HepG2 (cell line): ENCODE data around the gene KIAA1191. TPM values are rescaled to one million over a fixed set of nuclear protein-coding genes. Genes with fewer than 3 reads are reported as not detected.

Source experiments
- CEBPG ChIP-seq: IDR thresholded peaks from 2 replicates; pipeline ENCODE4 v1.6.1; 2016
- FOXC1 ChIP-seq: sonication (generic); formaldehyde crosslinking; IDR thresholded peaks from 2 replicates; pipeline ENCODE4 v1.8.0; 2022; ENCODE audit warnings: mild to moderate bottlenecking, missing genetic modification reagents, borderline replicate concordance
- JUND ChIP-seq: sonication (generic); formaldehyde crosslinking; IDR thresholded peaks from 2 replicates; pipeline ENCODE4 v1.8.0; 2022; ENCODE audit warnings: mild to moderate bottlenecking, missing genetic modification reagents
- NFKB2 ChIP-seq: sonication (generic); formaldehyde crosslinking; IDR thresholded peaks from 2 replicates; pipeline ENCODE4 v1.4.0; 2020; ENCODE audit warnings: missing genetic modification reagents, borderline replicate concordance
- NR3C1 ChIP-seq: sonication (generic); formaldehyde crosslinking; IDR thresholded peaks from 2 replicates; pipeline ENCODE4 v1.4.0; 2020; ENCODE audit warnings: missing genetic modification reagents
- PHF20 ChIP-seq: sonication (generic); formaldehyde crosslinking; IDR thresholded peaks from 2 replicates; pipeline ENCODE4 v1.5.0; 2020; ENCODE audit warnings: mild to moderate bottlenecking, missing genetic modification reagents
- POGZ ChIP-seq: sonication (generic); formaldehyde crosslinking; IDR thresholded peaks from 2 replicates; pipeline ENCODE4 v1.4.0; 2020; ENCODE audit warnings: mild to moderate bottlenecking, missing genetic modification reagents
- RBAK ChIP-seq: sonication (generic); formaldehyde crosslinking; IDR thresholded peaks from 2 replicates; pipeline ENCODE4 v1.5.1; 2020; ENCODE audit warnings: mild to moderate bottlenecking, missing genetic modification reagents
- SIN3A ChIP-seq: IDR thresholded peaks from 2 replicates; pipeline ENCODE4 v1.6.1; 2011; ENCODE audit warnings: low read depth, mild to moderate bottlenecking, control low read depth, low read length, borderline replicate concordance
- ZNF354B ChIP-seq: sonication (generic); formaldehyde crosslinking; IDR thresholded peaks from 2 replicates; pipeline ENCODE4 v1.8.0; 2022; ENCODE audit warnings: mild to moderate bottlenecking, missing genetic modification reagents
- ZNF563 ChIP-seq: sonication (generic); formaldehyde crosslinking; IDR thresholded peaks from 2 replicates; pipeline ENCODE4 v1.8.0; 2022; ENCODE audit warnings: mild to moderate bottlenecking, moderate library complexity, missing genetic modification reagents
- ZNF569 ChIP-seq: sonication (generic); formaldehyde crosslinking; IDR thresholded peaks from 2 replicates; pipeline ENCODE4 v1.5.0; 2020; ENCODE audit warnings: mild to moderate bottlenecking, missing genetic modification reagents, moderate library complexity, borderline replicate concordance
- ZNF589 ChIP-seq: sonication (generic); formaldehyde crosslinking; conservative IDR thresholded peaks from 2 replicates; pipeline ENCODE4 v1.8.0; 2022; ENCODE audit warnings: mild to moderate bottlenecking, moderate library complexity, missing genetic modification reagents
- ZNF879 ChIP-seq: sonication (generic); formaldehyde crosslinking; IDR thresholded peaks from 2 replicates; pipeline ENCODE4 v1.8.1; 2023; ENCODE audit warnings: missing genetic modification reagents
- ZSCAN29 ChIP-seq: sonication (generic); formaldehyde crosslinking; conservative IDR thresholded peaks from 2 replicates; pipeline ENCODE4 v1.4.0; 2020; ENCODE audit warnings: mild to moderate bottlenecking, missing genetic modification reagents
- polyA plus RNA-seq, 8 experiments: library from polyadenylated mRNA; depleted of rRNA in 3 of 8; stranded (reverse) in 7 of 8; unstranded in 1 of 8; fragments of >200 nt; fragmentation: Illumina TruSeq in 4 of 8; extraction: Trizol in 4 of 8; gene quantifications; 2 replicates each; pipeline versions ENCODE4 v1.2.1 to v1.2.3, GENCODE V29; 2011 to 2016; ENCODE audit warnings: low read depth in 4 of 8, missing spikeins in 1 of 8, mixed read lengths in 1 of 8; ENCODE audit not compliant: insufficient read depth in 1 of 8
- total RNA-seq, 5 experiments: library from RNA; depleted of rRNA; stranded (reverse); fragments of >200 nt; fragmentation: Illumina TruSeq; extraction: Trizol; gene quantifications; 2 replicates each; pipeline ENCODE4 v1.2.3, GENCODE V29; 2016; ENCODE audit warnings: low read depth in 1 of 5
- TF ChIP-seq, protein P1 (sequence below): sonication (generic); formaldehyde crosslinking; IDR thresholded peaks from 2 replicates; pipeline ENCODE4 v1.4.0; 2020; ENCODE audit warnings: missing genetic modification reagents
- TF ChIP-seq, protein P2 (sequence below): sonication (generic); formaldehyde crosslinking; IDR thresholded peaks from 2 replicates; pipeline ENCODE4 v1.9.0; 2021; ENCODE audit warnings: missing genetic modification reagents, mild to moderate bottlenecking, borderline replicate concordance
- TF ChIP-seq, protein P3 (sequence below): sonication (generic); formaldehyde crosslinking; IDR thresholded peaks from 2 replicates; pipeline ENCODE4 v1.5.1; 2020; ENCODE audit warnings: missing genetic modification reagents, mild to moderate bottlenecking, borderline replicate concordance
- TF ChIP-seq, protein P4 (sequence below): IDR thresholded peaks from 2 replicates; pipeline ENCODE4 v1.6.1; 2016; ENCODE audit warnings: low read depth, borderline replicate concordance
- TF ChIP-seq, protein P5 (sequence below): sonication (generic); formaldehyde crosslinking; IDR thresholded peaks from 2 replicates; pipeline ENCODE4 v1.4.0; 2020; ENCODE audit warnings: missing genetic modification reagents, mild to moderate bottlenecking, borderline replicate concordance
- TF ChIP-seq, protein P6 (sequence below): sonication (generic); formaldehyde crosslinking; IDR thresholded peaks from 2 replicates; pipeline ENCODE4 v1.4.0; 2020; ENCODE audit warnings: mild to moderate bottlenecking, low read depth, missing genetic modification reagents

KIAA1191 gene
- total and polyA plus RNA-seq, 2 of the 13 experiments (the other 11 are each of a cell fraction or from before 2014, with no cell fraction given): 63.6 to 103 TPM

DNA sequence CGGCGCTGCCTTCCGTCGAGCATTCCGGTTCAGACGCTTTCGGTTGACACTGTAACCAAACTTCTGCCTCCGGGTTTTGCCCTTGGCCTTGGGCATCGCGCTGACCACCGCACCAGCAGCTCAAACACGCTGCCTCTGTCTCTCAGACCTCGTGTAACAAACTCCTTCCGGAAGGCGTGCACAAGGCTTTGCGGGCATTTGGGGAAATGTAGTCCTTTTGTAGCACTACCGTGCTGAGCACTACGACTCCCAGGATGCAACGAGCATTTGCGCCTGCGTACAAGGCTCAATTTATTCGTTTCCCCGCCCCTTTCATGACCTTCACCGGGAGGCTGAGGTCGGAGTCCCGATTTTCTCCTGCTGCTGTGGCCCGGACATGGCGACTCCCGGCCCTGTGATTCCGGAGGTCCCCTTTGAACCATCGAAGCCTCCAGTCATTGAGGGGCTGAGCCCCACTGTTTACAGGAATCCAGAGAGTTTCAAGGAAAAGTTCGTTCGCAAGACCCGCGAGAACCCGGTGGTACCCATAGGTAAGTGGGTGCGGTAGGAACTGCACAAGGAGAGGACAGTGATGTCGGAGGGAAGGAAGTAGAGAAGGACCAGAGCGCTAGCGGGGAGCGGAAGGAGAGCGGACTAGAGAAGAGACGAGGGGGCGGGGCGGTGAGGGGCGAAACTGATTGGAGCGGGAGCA, 27.0 kb upstream of the KIAA1191 start, which contains the start of the genes HIGD2A and NOP16 (continued):
- TF ChIP-seq, protein P1, sequence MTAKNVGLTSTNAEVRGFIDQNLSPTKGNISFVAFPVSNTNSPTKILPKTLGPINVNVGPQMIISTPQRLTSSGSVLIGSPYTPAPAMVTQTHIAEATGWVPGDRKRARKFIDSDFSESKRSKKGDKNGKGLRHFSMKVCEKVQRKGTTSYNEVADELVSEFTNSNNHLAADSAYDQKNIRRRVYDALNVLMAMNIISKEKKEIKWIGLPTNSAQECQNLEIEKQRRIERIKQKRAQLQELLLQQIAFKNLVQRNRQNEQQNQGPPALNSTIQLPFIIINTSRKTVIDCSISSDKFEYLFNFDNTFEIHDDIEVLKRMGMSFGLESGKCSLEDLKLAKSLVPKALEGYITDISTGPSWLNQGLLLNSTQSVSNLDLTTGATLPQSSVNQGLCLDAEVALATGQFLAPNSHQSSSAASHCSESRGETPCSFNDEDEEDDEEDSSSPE (CRISPR knock-in tag): peak; percentile 84
- no peak for TF ChIP-seq ZNF354B
- TF ChIP-seq, protein P2, sequence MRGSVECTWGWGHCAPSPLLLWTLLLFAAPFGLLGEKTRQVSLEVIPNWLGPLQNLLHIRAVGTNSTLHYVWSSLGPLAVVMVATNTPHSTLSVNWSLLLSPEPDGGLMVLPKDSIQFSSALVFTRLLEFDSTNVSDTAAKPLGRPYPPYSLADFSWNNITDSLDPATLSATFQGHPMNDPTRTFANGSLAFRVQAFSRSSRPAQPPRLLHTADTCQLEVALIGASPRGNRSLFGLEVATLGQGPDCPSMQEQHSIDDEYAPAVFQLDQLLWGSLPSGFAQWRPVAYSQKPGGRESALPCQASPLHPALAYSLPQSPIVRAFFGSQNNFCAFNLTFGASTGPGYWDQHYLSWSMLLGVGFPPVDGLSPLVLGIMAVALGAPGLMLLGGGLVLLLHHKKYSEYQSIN: no peak
- no peak for TF ChIP-seq NR3C1
- no peak for TF ChIP-seq ZNF879 (CRISPR knock-in tag)
- peak; percentile 96 for TF ChIP-seq SIN3A
- TF ChIP-seq, protein P3, sequence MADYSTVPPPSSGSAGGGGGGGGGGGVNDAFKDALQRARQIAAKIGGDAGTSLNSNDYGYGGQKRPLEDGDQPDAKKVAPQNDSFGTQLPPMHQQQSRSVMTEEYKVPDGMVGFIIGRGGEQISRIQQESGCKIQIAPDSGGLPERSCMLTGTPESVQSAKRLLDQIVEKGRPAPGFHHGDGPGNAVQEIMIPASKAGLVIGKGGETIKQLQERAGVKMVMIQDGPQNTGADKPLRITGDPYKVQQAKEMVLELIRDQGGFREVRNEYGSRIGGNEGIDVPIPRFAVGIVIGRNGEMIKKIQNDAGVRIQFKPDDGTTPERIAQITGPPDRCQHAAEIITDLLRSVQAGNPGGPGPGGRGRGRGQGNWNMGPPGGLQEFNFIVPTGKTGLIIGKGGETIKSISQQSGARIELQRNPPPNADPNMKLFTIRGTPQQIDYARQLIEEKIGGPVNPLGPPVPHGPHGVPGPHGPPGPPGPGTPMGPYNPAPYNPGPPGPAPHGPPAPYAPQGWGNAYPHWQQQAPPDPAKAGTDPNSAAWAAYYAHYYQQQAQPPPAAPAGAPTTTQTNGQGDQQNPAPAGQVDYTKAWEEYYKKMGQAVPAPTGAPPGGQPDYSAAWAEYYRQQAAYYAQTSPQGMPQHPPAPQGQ (CRISPR knock-in tag): no peak
- no peak; the same call in 1 of the 2 replicates for TF ChIP-seq ZNF569
- peak; percentile 94 for TF ChIP-seq POGZ
- TF ChIP-seq JUND (CRISPR knock-in tag): peak; percentile 40; the same call in 1 of the 2 replicates
- TF ChIP-seq, protein P4, sequence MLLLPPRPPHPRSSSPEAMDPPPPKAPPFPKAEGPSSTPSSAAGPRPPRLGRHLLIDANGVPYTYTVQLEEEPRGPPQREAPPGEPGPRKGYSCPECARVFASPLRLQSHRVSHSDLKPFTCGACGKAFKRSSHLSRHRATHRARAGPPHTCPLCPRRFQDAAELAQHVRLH (CRISPR knock-in tag): peak; percentile 78; the same call in 1 of the 2 replicates
- peak; percentile 87 for TF ChIP-seq ZSCAN29 (CRISPR knock-in tag)
- no peak; the same call in 1 of the 2 replicates for TF ChIP-seq ZNF563 (CRISPR knock-in tag)
- TF ChIP-seq FOXC1: peak; percentile 79; the same call in 1 of the 2 replicates
- peak; percentile 73 for TF ChIP-seq NFKB2 (CRISPR knock-in tag)
- TF ChIP-seq ZNF589: 0 out of 2 replicates have a peak, but pooled peaks have one; percentile 40
- TF ChIP-seq, protein P5, sequence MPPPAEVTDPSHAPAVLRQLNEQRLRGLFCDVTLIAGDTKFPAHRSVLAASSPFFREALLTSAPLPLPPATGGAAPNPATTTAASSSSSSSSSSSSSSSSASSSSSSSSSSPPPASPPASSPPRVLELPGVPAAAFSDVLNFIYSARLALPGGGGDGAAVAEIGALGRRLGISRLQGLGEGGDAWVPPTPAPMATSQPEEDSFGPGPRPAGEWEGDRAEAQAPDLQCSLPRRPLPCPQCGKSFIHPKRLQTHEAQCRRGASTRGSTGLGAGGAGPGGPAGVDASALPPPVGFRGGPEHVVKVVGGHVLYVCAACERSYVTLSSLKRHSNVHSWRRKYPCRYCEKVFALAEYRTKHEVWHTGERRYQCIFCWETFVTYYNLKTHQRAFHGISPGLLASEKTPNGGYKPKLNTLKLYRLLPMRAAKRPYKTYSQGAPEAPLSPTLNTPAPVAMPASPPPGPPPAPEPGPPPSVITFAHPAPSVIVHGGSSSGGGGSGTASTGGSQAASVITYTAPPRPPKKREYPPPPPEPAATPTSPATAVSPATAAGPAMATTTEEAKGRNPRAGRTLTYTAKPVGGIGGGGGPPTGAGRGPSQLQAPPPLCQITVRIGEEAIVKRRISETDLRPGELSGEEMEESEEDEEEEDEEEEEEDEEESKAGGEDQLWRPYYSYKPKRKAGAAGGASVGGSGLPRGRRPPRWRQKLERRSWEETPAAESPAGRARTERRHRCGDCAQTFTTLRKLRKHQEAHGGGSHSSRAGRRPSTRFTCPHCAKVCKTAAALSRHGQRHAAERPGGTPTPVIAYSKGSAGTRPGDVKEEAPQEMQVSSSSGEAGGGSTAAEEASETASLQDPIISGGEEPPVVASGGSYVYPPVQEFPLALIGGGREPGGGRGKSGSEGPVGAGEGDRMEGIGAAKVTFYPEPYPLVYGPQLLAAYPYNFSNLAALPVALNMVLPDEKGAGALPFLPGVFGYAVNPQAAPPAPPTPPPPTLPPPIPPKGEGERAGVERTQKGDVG: 0 out of 2 replicates have a peak, but pooled peaks have one; percentile 21
- TF ChIP-seq, protein P6, sequence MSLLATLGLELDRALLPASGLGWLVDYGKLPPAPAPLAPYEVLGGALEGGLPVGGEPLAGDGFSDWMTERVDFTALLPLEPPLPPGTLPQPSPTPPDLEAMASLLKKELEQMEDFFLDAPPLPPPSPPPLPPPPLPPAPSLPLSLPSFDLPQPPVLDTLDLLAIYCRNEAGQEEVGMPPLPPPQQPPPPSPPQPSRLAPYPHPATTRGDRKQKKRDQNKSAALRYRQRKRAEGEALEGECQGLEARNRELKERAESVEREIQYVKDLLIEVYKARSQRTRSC: 0 out of 2 replicates have a peak, but pooled peaks have one; percentile 72
- peak; percentile 94 for TF ChIP-seq PHF20 (CRISPR knock-in tag)
- TF ChIP-seq CEBPG: peak; percentile 24
- TF ChIP-seq RBAK (CRISPR knock-in tag): no peak
